SU-DHL-6 (cell line): ENCODE results near the gene TTC23L.

Experiments used
- H2AFZ ChIP-seq: fragments of 200-600 bp; sonication (generic); 2 replicates; pipeline ENCODE4 v1.6.1; 2014; ENCODE audit warnings: low read depth, mild to moderate bottlenecking, moderate library complexity, mixed read lengths, antibody characterized with exemption, low read length; ENCODE audit not compliant: severe bottlenecking
- H3F3A ChIP-seq: fragments of 200-600 bp; shearing (Covaris generic); 2 replicates; pipeline ENCODE4 v1.6.0; 2016; ENCODE audit warnings: antibody characterized with exemption, mild to moderate bottlenecking; ENCODE audit not compliant: insufficient read depth
- H3K27ac ChIP-seq: fragments of 200-600 bp; sonication (generic); 2 replicates; pipeline ENCODE4 v1.5.1; 2016; ENCODE audit warnings: low read depth, mild to moderate bottlenecking, low read length, moderate library complexity, mixed read lengths
- H3K27me3 ChIP-seq: fragments of 200-600 bp; sonication (generic), shearing (Covaris generic); 2 replicates; pipeline ENCODE4 v1.6.0; 2014; ENCODE audit warnings: mild to moderate bottlenecking, low read length
- H3K36me3 ChIP-seq: fragments of 200-600 bp; sonication (generic); 2 replicates; pipeline ENCODE4 v1.6.1; 2014; ENCODE audit warnings: mild to moderate bottlenecking, low read length, mixed read lengths
- H3K4me2 ChIP-seq: fragments of 300-600, 200-600 bp; shearing (Covaris generic), sonication (generic); 2 replicates; pipeline ENCODE4 v1.6.0; 2014; ENCODE audit warnings: low read length, low read depth, mild to moderate bottlenecking; ENCODE audit not compliant: poor library complexity, severe bottlenecking
- H3K4me3 ChIP-seq: fragments of 200-600 bp; sonication (generic); 2 replicates; pipeline ENCODE4 v1.5.1; 2014; ENCODE audit warnings: antibody characterized with exemption, low read length, mild to moderate bottlenecking, mixed read lengths; ENCODE audit not compliant: insufficient read depth, poor library complexity, severe bottlenecking
- H3K79me2 ChIP-seq: fragments of 200-600 bp; sonication (generic); 2 replicates; pipeline ENCODE4 v1.6.1; 2014; ENCODE audit warnings: mild to moderate bottlenecking, low read length, moderate library complexity; ENCODE audit not compliant: insufficient read depth
- H3K9ac ChIP-seq: fragments of 200-600 bp; sonication (generic); 2 replicates; pipeline ENCODE4 v1.7.0; 2014; ENCODE audit warnings: mild to moderate bottlenecking, low read length
- H3K9me2 ChIP-seq: fragments of 200-600 bp; sonication (generic); replicated peaks from 2 replicates; pipeline ENCODE4 v1.6.1; 2014; ENCODE audit warnings: low read length; ENCODE audit not compliant: insufficient read depth
- H3K9me3 ChIP-seq: fragments of 200-600 bp; sonication (generic); 2 replicates; pipeline ENCODE4 v1.6.1; 2014; ENCODE audit warnings: low read length, mixed read lengths; ENCODE audit not compliant: insufficient read depth
- H4K20me1 ChIP-seq: fragments of 200-600 bp; sonication (generic); 2 replicates; pipeline ENCODE4 v1.6.1; 2014; ENCODE audit warnings: low read depth, mild to moderate bottlenecking, antibody characterized with exemption, low read length, moderate library complexity, mixed read lengths
- EZH2phosphoT487 ChIP-seq: fragments of 200-600 bp; sonication (generic), shearing (Covaris generic); conservative IDR thresholded peaks from 2 replicates; pipeline ENCODE4 v1.6.1; 2018; ENCODE audit warnings: mild to moderate bottlenecking, antibody characterized with exemption, low read length, moderate library complexity, mixed read lengths
- TF ChIP-seq, protein P1 (sequence below): fragments of 200-600 bp; sonication (generic); IDR thresholded peaks from one replicate; pipeline ENCODE4 v1.5.1; 2017; ENCODE audit warnings: antibody characterized with exemption, mild to moderate bottlenecking, low read length, moderate library complexity; ENCODE audit not compliant: insufficient read depth, poor library complexity, severe bottlenecking

The TTC23L gene

DNA sequence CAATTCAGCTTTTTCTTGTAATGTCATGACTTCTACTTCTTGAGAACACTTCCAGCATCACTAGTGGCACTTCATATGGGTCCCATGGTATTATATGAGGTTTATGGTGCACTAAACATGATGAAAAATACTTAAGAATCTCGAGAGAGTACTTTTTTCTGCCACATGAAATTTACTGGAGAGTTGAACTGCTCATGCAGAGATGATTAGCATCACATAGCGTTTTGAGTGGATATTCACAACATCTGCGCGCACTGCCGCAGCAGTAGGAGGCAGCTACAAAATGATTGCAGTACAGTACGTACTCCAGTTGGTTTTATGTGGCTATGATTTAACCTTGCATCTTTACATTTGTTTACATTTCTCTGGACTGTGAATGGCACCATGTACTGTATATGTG is 61.7 kb downstream of the TTC23L start:
- Histone ChIP-seq H3K9me3 (no peaks in the 10 kb centered on the region), H4K20me1 (no peaks in the 10 kb centered on the region), H3K4me2 (no peak overlapping the region), H3K4me3 (no peak overlapping the region), H3K79me2 (no peaks in the 10 kb centered on the region), H3K27me3 (no peaks in the 10 kb centered on the region), H3K9me2 (no peaks in the 10 kb centered on the region), H3K36me3 (peaks cover 4% of the 10 kb centered on the region; the same call in 1 of the 2 replicates), H2AFZ (no peak overlapping the region), H3K27ac (no peak overlapping the region), H3K9ac (no peak overlapping the region), H3F3A (0 out of 2 replicates have a peak, but pooled peaks cover 10% of the 10 kb centered on the region)
- no peak for TF ChIP-seq EZH2phosphoT487
- TF ChIP-seq, protein P1, sequence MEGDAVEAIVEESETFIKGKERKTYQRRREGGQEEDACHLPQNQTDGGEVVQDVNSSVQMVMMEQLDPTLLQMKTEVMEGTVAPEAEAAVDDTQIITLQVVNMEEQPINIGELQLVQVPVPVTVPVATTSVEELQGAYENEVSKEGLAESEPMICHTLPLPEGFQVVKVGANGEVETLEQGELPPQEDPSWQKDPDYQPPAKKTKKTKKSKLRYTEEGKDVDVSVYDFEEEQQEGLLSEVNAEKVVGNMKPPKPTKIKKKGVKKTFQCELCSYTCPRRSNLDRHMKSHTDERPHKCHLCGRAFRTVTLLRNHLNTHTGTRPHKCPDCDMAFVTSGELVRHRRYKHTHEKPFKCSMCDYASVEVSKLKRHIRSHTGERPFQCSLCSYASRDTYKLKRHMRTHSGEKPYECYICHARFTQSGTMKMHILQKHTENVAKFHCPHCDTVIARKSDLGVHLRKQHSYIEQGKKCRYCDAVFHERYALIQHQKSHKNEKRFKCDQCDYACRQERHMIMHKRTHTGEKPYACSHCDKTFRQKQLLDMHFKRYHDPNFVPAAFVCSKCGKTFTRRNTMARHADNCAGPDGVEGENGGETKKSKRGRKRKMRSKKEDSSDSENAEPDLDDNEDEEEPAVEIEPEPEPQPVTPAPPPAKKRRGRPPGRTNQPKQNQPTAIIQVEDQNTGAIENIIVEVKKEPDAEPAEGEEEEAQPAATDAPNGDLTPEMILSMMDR, result no peak

DNA sequence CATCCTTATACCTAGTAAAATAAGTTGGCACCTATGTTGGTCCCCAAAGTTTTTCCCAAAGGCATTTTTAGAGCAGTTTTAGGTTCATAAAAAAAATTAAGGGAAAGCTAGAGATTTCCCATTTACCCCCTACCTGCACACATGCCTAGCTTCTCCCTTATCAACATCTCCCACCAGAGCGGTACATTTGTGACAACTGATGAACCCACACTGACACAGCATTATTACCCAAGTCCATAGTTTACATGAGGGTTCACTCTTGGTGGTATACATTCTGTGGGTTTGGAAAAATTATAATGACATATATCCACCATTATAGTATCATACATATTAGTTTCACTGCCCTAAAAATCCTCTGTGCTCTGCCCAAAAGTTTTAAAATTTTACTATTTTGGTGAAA is 64.3 kb downstream of the TTC23L start:
- Histone ChIP-seq H2AFZ (no peak overlapping the region), H3K4me3 (no peak overlapping the region), H3K9ac (no peak overlapping the region), H3K9me3 (no peaks in the 10 kb centered on the region), H3K9me2 (no peaks in the 10 kb centered on the region), H3K27me3 (no peaks in the 10 kb centered on the region), H3K36me3 (peaks cover 8% of the 10 kb centered on the region; the same call in 1 of the 2 replicates), H4K20me1 (no peaks in the 10 kb centered on the region), H3F3A (0 out of 2 replicates have a peak, but pooled peaks cover 10% of the 10 kb centered on the region), H3K79me2 (no peaks in the 10 kb centered on the region), H3K27ac (no peak overlapping the region), H3K4me2 (no peak overlapping the region)
- TF ChIP-seq, protein P1, result no peak
- TF ChIP-seq EZH2phosphoT487, result no peak

DNA sequence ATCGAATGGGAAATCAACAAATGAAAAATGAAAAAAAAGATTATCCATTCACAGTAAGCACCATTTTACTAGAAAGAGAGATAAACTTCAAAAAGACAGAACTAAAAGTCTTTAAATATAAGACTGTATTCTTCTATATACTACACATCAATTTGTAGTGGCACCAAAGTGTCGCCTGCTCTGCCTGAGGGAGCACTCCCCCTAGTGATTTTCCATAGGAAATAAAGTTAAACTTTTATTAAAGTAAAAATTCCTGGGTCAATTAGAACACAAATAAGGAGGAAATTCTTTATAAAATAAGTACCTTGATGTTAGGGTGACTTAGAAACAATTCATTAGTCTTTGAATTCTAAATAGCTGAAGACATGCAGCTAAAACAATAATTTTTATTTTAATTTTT is 66.6 kb downstream of the TTC23L start:
- H3K9me3 ChIP-seq, result no peaks in the 10 kb centered on the region

More for the DNA sequence above, 66.6 kb downstream of the TTC23L start:
- TF ChIP-seq EZH2phosphoT487, result no peak
- TF ChIP-seq, protein P1, result peak; percentile 15
- no peaks in the 10 kb centered on the region for H3K79me2 ChIP-seq
- no peaks in the 10 kb centered on the region for H4K20me1 ChIP-seq
- no peak overlapping the region for H3K4me2 ChIP-seq
- H3K27ac ChIP-seq, result no peak overlapping the region
- no peaks in the 10 kb centered on the region for H3K9me2 ChIP-seq
- peaks cover 23% of the 10 kb centered on the region for H3K36me3 ChIP-seq
- no peaks in the 10 kb centered on the region for H3F3A ChIP-seq
- no peak overlapping the region for H3K9ac ChIP-seq
- H3K4me3 ChIP-seq, result no peak overlapping the region
- no peaks in the 10 kb centered on the region for H3K27me3 ChIP-seq
- no peak overlapping the region for H2AFZ ChIP-seq
